Right kidney (tissue), 1 donor: ENCODE data around the gene KIF20B.
"Not testable (repeated sequence)": the region's sequence is repeated elsewhere in the genome, so short reads cannot be mapped to it uniquely, and the experiment has no call there.

ENCODE experiments used
- DNase-seq: peaks from one replicate; pipeline ENCODE4 v3.0.0-alpha.2; 2016

Gene KIF20B

DNA sequence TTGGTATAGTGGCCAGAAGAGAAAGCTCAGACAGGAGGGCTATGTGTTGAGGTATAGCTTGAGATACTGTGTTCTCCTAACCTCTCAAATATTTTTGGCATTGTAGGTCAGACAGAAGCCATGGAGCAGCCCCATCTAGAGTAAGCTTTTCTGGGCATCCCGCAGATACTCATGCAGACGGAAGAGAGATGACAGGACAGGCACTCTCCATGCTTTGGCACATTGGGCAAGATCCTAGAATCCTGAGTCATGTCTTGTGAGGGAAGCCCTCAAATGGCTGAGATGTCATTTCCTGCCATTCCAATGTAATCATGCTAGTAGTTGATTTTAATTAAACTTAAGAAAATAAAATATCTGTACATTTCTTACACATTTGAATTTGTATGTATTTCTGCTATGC is 16.8 kb upstream of the KIF20B start:
- DNase-seq = no peak

DNA sequence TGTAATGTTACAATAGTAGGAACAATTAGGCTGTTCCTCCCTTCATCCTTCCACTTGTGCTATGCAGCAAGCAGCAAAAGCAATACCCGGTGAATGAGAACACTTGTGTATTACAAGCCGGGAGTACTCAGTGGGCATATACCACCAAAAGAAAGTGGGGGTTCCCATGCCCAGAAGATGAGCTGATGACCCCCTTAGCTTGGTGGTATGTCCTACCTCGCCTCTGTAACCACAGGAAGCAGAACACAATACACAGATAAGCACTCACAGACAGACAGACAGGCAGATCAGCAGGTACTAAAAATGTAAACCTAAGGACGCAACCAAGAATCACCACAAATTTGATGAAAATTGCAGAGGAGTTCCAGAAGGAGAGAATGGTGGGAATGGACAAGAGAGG is 15.5 kb upstream of the KIF20B start:
- DNase-seq = no peak

GRCh38 chr10:89690027-89690426 is 11.4 kb upstream of the KIF20B start:
- no peak for DNase-seq

DNA sequence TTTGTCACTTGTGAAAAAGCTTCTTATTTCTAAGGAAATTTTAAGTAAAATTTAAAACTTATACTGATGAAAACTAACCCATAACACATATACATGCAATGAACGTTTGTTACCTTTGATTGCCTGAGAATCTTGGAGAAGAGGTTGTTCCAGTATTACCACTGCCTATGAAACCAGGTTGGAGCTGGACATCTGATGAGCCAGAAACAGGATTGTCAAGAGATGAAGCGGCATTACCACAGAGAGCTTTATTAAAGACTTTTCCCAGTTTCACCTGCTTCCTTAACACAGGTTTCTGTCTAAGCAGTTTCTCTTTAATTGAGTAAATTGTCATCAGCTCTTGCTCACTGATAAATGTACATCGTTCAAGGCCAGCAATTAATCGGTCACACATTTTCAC is 9.0 kb upstream of the KIF20B start:
- no peak for DNase-seq

- DNase-seq = no peak
These were observed 8.2 kb upstream of the KIF20B start for GRCh38 chr10:89693176-89693575.

GRCh38 chr10:89695307-89695706 is 6.1 kb upstream of the KIF20B start:
- DNase-seq = no peak

GRCh38 chr10:89697946-89698345 is 3.4 kb upstream of the KIF20B start:
- no peak for DNase-seq

DNA sequence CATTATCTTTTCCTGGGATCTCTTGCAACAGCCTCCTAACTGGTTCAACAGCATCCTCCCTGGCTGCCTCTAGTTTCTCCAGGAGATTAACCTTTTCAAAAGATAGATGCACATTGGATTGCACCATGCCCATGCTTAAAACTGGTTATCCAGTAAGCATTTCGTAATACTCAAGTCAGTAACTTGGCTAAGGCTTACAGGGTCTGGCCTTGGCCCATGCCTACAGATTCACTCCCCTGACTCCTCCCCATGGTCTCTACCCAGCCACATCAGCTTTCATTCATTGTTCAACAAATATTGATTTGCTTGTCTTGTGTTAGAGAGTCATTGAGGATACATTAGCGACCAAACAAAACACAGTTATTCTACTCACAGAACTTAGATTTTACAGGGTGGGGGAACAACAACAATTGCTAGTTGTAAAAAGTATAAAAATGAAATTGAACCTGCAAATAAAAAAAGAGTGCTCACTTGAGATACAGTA is 1.8 kb upstream of the KIF20B start:
- no peak for DNase-seq

GRCh38 chr10:89700923-89701241 is 508 bp upstream of the KIF20B start:
- DNase-seq = no peak

GRCh38 chr10:89702121-89702480 is 711 bp downstream of the KIF20B start:
- DNase-seq = peak; percentile 12

DNA sequence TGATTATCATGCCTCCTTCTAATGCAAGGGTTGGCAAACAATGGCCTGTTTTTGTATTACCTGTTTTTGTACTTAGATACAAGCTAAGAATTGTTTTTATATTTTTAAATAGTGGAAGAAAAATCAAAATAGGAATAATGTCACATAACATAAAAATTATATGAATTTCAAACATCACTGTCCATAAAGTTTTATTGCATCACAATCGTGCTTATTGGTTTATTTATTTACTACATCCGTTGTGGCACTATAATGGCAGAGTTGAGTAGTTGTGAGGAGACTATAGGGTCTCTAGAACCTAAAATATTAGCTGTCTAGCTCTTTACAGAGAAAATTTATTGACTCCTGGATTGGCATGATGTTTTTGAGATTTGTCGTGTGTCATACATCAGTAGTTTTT is 4.1 kb downstream of the KIF20B start:
- no peak for DNase-seq

DNA sequence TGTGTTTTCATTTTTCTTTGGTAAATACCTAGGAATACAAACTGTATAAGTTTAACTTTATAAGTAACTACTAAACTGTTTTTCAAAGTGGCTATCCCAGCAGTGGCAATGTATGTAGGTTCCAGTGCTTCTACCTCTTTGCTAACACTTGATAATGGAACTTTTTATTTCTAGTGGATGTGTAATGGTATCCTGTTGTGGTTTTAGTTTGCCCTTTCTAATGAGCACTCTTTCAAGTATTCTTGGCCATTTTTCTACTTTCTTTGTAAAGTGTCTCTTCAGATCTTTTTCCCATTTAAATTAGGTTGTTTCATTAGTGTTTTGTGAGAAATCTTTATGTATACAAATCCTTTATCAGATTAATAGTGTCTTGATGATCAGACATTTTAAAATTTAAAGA is 4.6 kb downstream of the KIF20B start:
- no peak for DNase-seq

- no peak for DNase-seq
These were observed 6.0 kb downstream of the KIF20B start for GRCh38 chr10:89707372-89707771.

DNA sequence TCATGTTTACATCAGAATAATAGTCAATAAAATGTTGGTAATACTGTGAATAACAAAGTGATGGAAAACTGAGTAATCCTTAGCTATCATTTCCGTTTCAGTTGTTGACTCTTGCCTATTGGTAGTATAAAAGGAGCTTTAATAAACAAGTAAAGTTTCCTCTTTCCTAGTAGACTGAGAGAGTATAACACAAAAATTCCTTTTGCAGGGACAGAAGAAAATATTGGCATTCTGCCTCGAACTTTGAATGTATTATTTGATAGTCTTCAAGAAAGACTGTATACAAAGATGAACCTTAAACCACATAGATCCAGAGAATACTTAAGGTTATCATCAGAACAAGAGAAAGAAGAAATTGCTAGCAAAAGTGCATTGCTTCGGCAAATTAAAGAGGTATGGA is 9.4 kb downstream of the KIF20B start:
- DNase-seq = no peak

DNA sequence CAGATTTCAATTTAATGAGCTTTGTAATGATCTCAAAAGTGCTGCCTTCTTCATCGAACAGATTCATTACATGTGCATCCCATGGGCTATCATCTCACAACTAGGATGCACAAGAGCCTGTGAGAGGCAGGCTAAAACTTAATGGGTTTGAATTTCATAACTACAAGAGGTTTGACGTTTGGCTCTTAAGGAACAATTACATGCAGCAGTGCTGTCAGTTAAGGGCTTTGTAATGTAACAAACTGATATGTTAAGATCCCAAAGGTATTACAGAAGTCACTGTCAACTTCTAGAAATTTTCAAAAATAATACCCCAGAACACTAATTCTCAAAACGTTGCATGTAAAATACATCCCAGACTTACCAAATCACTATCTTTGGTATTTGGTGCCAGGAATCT is 33.2 kb downstream of the KIF20B start:
- DNase-seq = no peak

- DNase-seq = no peak
These were observed 37.3 kb downstream of the KIF20B start for GRCh38 chr10:89738551-89739209.

DNA sequence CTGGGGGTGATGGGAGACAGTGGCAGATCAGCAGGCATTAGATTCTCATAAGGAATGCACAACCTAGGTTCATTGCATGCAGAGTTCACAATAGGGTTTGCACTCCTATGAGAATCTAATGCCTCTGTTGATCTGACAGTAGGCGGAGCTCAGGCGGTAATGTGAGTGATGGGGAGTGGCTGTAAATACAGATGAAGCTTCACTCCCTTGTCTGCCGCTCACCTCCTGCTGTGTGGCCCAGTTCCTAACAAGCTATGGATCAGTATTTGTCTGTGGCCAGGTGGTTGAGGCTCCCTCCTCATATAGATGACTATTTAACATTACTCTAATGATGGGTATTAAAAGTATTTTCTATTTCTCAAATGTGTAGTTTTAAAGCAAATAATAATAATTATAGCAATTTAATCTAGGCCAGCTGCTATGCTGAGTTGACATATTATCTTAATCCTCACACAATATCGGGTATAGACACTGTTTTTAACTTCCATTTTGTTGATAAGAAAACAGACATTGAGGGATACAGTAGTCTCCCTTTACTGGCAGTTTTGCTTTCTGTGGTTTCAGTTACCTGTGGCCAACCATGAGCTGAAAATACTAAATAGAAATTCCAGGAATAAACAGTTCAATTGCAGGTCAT is 39.9 kb downstream of the KIF20B start:
- no peak for DNase-seq

DNA sequence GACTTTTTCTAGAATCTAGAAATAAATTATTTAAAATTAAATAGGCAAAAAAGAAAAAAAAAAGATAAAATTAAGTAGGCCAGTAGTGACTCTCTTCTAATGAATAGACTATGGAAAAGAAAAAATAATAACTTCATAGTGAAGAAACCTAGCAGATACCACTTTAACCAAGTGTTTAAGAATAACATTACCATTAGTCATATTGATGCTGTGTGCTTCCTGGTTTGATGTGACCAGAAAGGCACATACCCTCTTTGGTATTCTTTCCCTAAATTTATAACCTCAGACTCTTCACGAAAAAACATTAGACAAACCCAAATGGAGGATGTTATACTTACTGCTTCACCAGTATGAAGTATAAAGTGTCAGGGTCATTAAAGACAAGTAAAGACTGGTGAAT is 42.6 kb downstream of the KIF20B start:
- DNase-seq = no peak

GRCh38 chr10:89745903-89746302 is 44.5 kb downstream of the KIF20B start:
- no peak for DNase-seq

GRCh38 chr10:89750441-89750840 is 49.1 kb downstream of the KIF20B start:
- DNase-seq = no peak

DNA sequence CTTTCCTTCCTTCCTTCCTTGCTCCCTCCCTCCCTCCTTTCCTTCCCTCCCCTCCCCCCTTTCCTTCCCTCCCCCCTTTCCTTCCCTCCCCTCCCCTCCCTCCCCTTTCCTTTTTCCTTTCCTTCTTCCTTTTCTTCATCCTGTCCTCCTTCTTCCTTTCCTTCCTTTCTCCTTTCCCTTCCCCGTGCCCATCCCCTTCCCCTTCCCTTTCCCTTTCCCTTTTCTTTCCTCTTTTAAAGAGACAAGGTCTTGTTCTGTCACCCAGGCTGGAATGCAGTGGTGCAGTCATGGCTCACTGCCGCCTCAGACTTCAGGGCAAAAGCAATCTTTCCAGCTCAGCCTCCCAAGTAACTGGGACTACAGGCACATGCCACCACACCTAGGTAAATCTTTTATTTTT is 54.0 kb downstream of the KIF20B start:
- DNase-seq = no peak

GRCh38 chr10:89759531-89759930 is 58.1 kb downstream of the KIF20B start:
- no peak for DNase-seq

GRCh38 chr10:89763671-89764070 is 62.3 kb downstream of the KIF20B start:
- not testable (repeated sequence) for DNase-seq

- DNase-seq = no peak
These were observed 70.3 kb downstream of the KIF20B start for GRCh38 chr10:89771684-89772083.

DNA sequence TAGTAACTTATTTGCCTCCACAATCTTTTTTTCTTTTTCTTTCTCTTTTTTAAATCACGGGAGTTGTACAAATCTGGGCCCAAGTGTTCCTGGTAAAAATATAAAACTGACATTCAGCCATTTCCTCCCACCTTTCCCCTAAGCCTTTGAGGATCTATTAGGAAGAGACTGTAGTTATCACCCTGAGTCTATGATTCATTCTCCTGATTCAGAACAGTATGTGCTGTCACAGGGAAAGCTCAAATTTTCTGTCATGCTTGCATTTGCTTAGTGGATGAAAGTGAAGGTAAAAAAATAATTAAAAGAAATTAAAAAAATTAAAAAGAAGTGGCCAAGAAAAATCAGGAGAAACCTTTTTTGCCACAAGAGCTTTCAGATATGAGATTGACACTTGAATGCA is 71.7 kb downstream of the KIF20B start:
- no peak for DNase-seq
